TTC549 (cell line): ENCODE data around the gene CNNM4.
A peak's percentile ranks its signal among the peaks of the same experiment; 100 is the strongest.

Experiments
- FAIRE-seq: peaks from 2 replicates; lab custom pipeline; 2012; peaks lifted over from hg19 to GRCh38; lab: Jason Lieb, UNC

CNNM4 gene

DNA sequence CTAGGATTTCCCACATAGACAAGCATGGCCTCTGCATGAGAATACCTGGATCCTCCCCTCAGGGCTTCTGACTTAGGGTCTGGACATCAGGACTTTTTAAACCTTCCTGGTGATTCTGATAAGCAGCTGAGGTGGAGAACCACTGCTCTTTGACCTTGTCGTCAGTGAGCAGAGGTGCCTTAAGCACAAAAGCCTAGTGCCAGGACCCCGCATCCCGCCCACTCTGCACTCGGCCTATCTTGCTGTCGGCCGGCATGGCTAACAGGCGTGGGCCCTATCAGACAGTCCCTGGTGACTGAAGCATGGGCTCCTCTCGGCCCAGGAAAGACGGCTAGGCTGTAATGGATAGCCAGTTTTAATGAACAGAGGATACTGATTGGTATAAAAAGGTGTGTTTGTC lies 76.9 kb downstream of the CNNM4 start:
- FAIRE-seq: no peak

- FAIRE-seq: no peak
Observed at GRCh38 chr2:96838345-96839292, 77.9 kb downstream of the CNNM4 start.

DNA sequence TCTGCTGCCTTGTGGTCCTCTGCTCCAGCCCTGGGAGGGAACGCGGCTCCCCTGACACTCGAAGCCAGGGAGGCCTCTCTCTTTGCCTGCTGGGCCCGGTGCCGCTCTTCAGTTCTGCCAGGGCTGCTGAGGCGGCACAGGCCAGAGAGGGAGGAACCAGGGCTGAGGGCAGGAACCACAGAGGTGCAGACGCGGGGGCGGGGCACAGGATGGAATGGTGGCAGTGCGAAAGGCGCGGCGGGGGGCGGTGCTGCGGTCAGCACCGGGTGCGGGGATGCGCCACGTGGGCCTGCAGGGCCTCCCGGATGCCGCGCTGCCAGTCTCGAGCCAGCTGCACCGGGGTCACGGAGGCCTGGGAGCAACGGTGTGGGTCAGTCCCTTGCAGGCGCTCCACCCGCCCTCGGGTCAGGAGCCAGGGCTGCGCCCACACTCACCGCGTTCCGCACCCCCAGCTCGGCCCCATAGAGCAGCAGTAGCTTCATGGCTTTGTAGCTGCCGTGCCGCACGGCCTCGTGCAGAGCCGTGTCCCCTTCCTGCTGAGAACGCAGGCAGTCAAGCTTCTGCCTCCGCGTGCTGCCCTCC lies 78.7 kb downstream of the CNNM4 start:
- FAIRE-seq: no peak

GRCh38 chr2:96839875-96840850 lies 79.5 kb downstream of the CNNM4 start:
- FAIRE-seq: no peak

DNA sequence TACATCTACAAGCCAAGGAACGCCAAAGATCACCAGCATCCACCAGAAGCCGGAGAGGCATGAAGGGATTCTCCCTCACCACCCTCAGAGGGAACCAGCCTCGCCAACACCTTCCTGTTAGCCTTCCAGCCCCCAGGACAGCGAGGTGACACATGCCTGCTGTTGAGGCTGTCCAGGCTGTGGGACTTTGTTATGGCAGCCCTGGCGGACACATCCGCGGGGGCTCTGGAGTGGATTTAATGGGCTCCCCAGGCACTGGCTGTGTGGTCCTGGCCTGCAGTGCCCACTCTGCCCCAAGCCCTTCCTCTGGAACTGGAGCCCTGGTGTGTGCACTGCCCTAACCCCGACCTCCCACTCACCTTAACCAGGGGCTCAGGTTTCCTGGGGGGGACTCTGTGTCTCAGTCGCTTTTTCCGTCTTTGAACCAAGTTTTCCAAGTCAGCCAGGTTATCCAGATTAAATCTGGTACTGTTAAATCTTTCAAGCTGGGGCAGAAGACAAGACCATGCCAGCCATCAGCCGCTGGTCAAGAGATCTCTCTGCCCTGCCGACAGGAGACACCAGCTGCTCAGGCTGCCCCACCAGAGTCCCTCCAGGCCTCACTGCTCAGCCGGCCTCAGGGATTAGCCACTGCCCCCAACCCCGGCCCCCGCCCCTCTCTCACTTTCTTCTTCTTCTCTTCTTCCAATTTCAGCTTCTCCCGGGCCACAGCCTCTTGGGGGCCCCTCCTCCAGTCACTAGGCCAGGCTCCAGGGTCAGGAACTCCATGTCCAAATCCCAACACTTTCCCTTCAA lies 81.2 kb downstream of the CNNM4 start:
- FAIRE-seq: no peak

- FAIRE-seq: no peak
Observed at GRCh38 chr2:96842600-96842999, 81.9 kb downstream of the CNNM4 start.

DNA sequence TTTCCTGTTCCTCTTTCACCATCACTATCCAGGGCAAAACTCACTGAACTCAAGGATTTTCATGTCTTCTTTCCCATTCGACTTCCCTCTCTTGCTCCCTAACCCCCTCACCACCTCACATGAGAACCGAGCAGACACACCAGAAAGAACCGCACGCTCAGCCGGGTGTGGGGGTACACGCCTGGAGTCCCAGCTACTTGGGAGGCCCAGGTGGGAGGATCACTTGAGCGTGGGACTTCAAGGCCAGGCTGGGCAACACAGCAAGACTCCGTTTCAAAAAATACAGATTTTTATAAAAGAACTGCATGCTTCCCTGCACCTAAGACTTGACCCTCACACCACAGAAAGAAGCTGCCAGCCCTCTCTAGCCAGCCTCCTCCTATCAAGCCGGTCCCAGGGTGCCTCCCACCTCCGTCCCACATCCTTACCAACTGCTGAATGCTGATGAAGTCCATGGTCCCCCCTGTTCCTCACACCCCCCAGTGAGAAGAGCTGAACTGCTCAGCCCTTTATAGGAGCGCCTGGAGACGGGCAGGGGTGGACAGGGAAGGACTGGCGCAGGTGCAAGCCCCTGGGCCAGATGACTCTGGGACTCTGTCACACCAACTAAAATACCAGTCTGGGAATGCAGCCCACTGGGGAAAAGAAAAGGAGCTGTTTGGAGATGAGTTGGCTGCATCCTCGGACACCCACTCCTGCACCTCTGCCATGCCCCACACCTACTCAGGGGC lies 83.0 kb downstream of the CNNM4 start, which contains the start of gene ANKRD23:
Gene ANKRD23, minus strand, starts transcription at position 484 of the 731 bp plus-strand sequence. Its CDS starts 29 bp downstream, at position 455.
- FAIRE-seq: no peak

DNA sequence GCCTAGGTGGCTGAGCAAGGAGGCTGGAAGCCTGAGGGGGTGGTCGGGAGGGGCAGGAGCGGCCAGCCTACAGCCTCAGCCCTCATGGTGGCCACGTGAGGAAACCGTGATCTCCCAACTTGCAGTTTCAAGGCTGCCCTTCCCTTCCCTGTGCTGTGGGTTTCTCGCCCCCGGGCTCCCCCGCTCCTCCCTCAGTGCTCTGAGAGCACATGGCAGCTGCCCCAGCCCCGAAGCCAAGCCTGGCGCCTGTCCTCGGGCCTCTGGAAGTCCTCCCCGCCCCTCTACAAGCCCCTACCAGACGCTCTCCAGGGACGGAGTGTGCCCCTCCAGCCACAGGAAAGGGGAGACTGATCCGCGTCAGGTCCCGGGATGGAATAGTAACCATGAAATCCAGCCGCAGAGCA lies 83.7 kb downstream of the CNNM4 start:
- FAIRE-seq: no peak

- FAIRE-seq: no peak
Observed at GRCh38 chr2:96846825-96847224, 86.1 kb downstream of the CNNM4 start.

DNA sequence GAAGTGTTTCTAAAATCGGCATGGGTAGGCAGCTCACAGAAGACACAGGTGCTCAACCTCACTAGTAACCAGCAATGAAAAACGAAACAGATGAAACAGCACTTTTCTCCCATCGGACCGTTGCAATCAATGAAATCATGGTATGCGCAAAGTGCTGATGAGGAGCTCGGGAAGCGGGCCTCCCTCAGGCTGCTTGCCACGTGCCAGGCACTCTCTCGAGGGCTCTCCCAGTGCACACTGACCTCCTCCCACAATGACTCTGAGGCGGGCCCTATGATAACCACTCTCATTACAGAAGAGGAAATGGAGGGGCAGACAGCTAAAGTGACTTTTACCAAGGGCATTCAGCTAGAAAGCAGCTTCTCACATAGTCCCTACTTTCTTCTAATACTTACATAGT lies 86.9 kb downstream of the CNNM4 start:
- no peak for FAIRE-seq

DNA sequence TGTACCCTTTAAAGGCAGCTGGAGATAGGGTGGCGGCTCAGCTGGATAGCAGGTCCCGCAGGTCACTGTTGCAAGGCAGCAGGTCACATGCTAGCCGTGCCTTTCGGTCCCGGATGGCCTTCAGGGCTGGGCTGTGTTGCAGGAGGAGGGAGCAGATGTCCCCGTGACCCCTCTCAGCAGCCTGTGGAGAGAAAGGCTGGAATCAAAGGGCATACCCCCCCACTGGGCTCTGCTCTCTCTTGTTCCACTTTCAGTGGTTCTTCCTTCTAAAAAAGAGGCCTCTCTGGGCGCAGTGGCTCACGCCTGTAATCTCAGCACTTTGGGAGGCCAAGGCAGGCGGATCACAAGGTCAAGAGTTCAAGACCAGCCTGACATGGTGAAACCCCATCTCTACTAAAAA lies 87.6 kb downstream of the CNNM4 start:
- no peak for FAIRE-seq

DNA sequence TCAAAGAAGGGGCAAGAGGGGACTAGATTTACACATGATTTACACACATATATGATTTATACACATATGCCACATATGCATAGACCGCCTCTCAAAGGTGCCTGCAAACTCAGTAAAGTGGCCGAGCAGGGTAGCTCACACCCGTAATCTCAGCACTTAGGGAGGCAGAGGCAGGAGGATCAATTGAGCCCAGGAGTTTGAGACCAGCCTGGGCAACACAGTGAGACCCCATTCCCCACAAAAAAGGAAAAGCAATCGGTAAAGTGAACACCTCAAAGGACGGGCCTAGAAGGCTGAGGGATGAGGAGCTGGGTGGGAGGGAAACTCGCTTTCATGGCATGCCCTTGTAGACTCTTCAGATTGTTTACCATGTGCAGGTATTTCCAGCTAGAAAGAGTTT lies 92.0 kb downstream of the CNNM4 start:
- FAIRE-seq: no peak

- FAIRE-seq: no peak
Observed at GRCh38 chr2:96853321-96853720, 92.6 kb downstream of the CNNM4 start.

GRCh38 chr2:96856776-96857666 lies 96.3 kb downstream of the CNNM4 start:
- no peak for FAIRE-seq

DNA sequence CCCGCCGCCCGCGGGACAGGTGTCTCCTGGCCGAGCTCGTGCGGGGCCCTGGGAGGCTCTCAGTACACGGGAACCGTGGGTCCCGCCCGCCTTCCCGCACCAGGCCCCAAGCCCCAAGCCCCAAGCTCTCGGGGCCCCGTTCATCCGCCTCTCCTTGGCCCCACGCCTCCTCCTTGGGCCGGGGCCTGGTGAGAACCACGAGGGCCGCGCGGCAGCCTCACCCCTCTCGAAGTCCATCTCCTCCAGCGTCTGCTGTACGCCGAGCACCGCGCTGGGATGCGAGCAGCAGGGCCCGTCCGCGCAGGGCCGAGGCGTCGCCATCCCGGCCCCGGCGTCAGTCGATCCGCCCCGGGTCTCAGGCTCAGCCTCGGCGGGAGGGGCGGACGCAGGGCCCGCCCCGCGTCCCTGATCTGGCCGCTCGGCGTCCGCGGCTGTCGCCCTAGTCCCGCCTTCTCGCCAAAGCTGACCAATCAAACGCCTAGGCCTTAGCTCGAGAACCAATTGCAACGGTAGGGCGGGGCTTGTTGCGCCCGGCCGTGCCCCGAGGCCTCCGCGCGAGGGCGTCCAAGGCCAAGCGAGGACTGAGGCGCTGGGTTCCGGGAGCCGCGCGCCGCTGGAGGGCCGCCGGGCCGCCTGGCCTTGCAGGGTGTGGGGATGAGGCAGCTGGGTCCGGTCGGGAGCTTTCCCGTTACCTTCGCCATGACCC lies 97.1 kb downstream of the CNNM4 start, which contains the start of gene ANKRD39:
Gene ANKRD39, minus strand, starts transcription at position 350 of the 706 bp plus-strand sequence. Its CDS starts 29 bp downstream, at position 321.
- peak; percentile 13 for FAIRE-seq

DNA sequence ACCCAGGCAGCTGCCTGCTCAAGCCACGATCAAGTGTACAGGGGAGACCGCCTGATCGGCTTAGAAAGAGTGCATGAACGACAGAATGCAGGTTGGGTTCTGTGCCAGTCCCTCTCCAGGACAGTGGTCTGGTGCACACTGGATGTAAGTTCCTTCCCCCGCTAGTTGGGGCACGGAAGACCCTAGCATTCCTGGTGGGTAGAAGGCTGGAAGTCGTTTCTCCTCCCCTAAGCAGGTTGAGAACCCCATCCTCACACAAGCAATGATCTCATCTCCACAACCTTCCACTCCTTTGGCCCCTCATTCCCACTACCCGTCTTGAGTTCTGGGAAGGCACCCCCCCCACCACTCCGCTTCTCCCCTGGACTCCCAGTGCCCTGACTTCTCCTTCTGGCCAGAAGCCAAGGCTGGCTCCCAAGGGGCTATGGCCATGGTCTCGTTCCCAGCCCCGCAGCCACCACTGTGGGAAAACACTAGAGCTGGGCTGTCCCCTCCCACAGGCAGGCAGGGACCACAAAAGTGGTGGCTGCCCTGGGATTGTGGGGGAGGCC lies 98.5 kb downstream of the CNNM4 start:
- FAIRE-seq: no peak

DNA sequence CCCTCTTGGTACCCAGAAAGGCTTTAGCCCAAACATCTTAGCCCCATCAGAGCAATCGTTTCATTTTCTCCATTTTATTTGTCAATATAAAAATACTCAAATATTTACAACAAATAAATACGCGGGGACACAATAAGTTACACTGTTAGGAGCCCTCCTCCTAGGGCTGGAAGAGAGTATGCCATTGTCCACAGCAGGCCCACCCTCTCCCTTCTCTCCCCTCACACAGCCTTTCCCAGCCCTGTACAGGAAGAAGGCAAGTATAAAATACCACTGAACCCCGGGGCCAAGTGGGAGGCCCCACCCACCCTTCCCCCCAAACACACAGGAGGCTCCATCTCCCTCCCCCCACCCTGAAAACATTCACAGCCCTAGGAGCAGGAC lies 99.0 kb downstream of the CNNM4 start:
- no peak for FAIRE-seq
